Measurements from ENCODE around the gene PIGN.

The PIGN gene

DNA sequence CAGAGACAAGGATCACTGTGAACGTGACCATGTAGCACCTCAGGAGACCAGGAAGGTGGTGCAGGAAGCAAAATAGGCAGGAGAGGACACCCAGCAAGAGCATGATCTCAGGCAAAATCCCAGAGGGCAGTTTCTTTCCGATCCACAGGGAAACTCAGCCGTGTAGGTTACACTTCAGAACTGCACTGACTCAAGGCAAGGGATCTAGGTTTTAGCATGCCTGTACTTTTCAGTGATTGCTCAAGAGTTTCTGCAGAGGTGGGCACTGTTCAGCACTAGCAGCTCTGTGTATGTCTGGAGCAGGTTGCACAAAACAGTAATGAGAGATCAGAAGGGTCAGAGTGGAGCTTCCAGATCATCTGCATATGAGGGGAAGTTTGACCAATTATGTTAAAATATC lies 177.3 kb downstream of the PIGN start:
- no peak for DNase-seq (ENCODE audit: low spot score)

DNA sequence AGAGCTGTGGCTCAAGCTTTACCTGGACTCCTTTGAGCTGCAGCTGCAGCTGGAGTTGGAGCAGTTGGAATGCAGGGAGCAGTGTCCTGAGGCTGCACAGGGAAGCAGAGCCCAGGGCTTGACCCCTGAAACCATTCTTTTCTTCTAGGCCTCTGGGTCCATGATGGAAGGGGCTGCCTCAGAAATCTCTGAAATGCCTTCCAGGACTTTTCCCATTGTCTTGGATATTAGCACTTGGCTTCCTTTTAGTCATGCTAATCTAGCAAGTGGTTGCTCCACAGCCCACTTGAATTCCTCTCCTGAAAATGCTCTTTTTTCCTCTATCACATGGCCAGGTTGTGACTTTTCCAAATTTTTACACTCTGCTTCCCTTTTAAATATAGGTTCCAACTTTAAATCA lies 185.5 kb downstream of the PIGN start:
- DNase-seq (ENCODE audit: low spot score), result no peak

DNA sequence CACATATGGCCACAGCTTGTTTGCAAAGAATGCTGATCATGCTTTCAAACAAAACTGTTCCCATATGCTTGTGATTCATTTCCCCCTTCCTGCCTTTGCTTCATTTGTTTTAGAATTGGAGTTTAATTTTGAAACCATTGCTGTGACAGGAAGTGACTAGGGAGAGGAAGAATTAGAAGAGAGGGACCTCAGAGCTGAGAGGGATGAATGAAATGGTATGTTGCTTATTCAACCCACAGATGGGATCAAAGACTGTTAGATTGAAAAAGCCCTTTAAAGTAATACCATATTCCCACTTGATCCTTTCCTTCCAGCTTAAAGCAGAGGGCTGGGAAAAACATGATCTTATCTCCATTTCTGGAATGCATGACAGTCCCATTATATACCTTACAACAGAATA lies 187.9 kb downstream of the PIGN start:
- no peak for DNase-seq (ENCODE audit: low spot score)

GRCh38 chr18:61998335-61998734 lies 188.5 kb downstream of the PIGN start:
- no peak for DNase-seq (ENCODE audit: low spot score)

DNA sequence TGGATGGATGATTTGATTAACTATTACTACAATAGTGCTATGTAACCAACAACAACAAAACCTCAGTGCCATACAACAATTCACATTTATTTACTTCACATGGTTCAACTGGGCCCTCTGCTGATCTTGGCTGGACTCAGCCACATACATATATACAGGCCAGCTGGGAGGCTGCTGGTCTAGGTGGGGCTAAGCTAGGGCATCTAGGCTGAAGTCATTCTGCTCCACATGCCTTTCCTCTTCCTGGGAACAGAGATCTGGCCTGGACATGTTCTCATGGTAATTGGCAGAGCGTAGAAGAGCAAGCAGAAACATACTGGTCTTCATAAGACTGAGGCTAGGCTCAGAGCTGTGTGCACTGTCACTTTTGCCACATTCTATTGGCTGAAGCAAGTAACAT lies 191.2 kb downstream of the PIGN start:
- DNase-seq (ENCODE audit: low spot score), result no peak

DNA sequence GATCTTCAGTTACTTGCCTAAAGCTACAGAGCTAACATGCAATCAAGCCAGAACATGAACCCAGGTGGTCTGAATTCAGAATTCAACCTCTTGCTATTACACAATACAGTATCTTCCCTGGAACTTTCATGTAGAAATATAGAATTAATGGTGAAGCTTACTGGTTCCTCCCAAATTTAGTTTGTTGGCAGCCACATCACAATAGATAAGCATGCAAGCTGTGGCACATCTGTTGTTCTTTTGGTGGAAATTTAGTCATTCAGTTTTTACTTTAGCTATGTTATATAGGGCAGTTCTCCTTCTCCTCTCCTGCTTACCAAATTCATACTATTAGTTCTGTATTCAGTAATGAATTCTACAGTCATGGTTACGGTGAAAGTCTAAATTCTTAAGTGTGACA lies 193.0 kb downstream of the PIGN start:
- DNase-seq (ENCODE audit: low spot score), result no peak

DNA sequence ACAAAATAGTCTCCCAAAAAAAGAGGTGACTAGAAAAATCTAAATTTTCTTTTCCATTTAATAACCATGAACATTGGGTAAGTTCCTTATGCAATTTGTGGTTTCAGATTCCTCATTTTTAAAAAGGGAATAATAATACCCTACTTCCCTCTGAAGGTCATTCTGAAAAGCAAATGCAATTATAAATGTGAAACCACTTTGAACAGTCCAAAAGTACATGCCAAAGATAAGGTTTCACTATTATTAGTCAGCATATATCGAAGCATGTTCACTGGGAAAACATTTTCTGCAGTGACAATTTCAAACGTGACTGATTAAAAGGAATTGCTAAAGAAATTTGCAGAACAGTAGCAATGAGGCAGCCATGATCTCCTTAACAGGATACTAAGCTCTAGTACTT lies 193.9 kb downstream of the PIGN start:
- DNase-seq (ENCODE audit: low spot score), result no peak

DNA sequence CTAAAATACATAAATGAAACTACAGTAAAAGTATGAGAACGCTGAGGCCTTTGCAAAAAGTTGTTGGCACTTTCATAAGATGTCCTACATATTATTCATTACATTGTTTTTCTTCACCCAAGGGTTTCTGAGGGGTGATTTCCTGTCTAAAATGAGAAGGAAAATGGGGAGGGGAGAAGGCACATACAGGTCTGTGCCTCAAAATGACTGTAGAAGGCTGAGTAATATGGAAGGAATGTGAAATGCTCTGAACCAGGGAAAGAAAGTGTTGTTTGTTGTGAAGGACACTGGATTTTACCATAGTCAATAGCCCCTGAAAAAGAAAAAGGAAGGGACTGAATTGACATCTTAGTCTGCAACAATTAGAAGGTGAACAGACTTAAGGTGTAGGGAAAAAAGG lies 194.6 kb downstream of the PIGN start:
- no peak for DNase-seq (ENCODE audit: low spot score)

DNA sequence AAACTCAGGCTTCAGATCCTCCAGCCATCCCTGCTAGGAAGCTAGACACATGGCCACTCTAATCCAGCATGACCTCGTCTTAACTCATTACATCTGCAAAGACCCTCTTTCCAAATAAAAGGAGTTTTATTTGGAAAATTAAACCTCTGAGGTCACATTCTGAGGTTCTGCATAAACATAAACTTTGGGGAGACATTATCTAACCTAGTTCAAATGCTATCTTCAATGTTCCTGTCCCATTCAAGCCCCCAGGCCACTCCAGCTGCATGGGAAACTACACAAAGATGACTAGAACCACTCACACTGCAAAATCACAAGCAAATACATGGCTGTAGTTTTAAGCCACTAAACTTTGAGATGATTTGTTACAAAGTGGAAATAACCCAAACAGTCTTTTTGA lies 195.0 kb downstream of the PIGN start:
- no peak for DNase-seq (ENCODE audit: low spot score)

- DNase-seq (ENCODE audit: low spot score), result no peak
Measured at GRCh38 chr18:61991201-61991600, 195.7 kb downstream of the PIGN start.

Data from LoVo (cell line).